H1 (cell line): ENCODE measurements around the gene ACTC1.

Experiments
- CREB1 ChIP-seq: IDR thresholded peaks from 2 replicates; pipeline ENCODE4 v1.6.1; 2012; ENCODE audit warnings: inconsistent platforms
- EP300 ChIP-seq, 2 experiments: IDR thresholded peaks; 1 replicate in 1 of 2; 2 replicates in 1 of 2; pipeline ENCODE4 v1.6.1; 2011 to 2012; ENCODE audit warnings: low read depth in 2 of 2, low read length in 2 of 2, mild to moderate bottlenecking in 2 of 2, borderline replicate concordance in 1 of 2, inconsistent platforms in 1 of 2, moderate library complexity in 1 of 2
- EZH2 ChIP-seq: fragments of 200-600 bp; sonication (generic); IDR thresholded peaks from 2 replicates; pipeline ENCODE4 v1.7.1; 2012; ENCODE audit warnings: low read depth, mild to moderate bottlenecking, moderate library complexity, low read length, inconsistent platforms; ENCODE audit not compliant: severe bottlenecking
- HDAC6 ChIP-seq: IDR thresholded peaks from one replicate; pipeline ENCODE4 v1.7.1; 2012; ENCODE audit warnings: low read depth, mild to moderate bottlenecking, inconsistent platforms, low read length, moderate library complexity
- JUN ChIP-seq: IDR thresholded peaks from 2 replicates; pipeline ENCODE4 v1.6.1; 2011; ENCODE audit warnings: low read depth, mild to moderate bottlenecking, improper control_type of control experiment, low read length
- JUND ChIP-seq: IDR thresholded peaks from 2 replicates; pipeline ENCODE4 v1.6.1; 2011; ENCODE audit warnings: mild to moderate bottlenecking, improper control_type of control experiment, low read length
- MAX ChIP-seq: IDR thresholded peaks from 2 replicates; pipeline ENCODE4 v1.6.1; 2012; ENCODE audit warnings: inconsistent platforms
- POLR2A ChIP-seq, 2 experiments: IDR thresholded peaks; 1 replicate in 1 of 2; 2 replicates in 1 of 2; pipeline ENCODE4 v1.6.1; 2011; ENCODE audit warnings: low read depth in 2 of 2, low read length in 2 of 2, mild to moderate bottlenecking in 2 of 2; ENCODE audit errors: control extremely low read depth in 1 of 2
- POLR2AphosphoS5 ChIP-seq: IDR thresholded peaks from 2 replicates; pipeline ENCODE4 v1.6.1; 2011; ENCODE audit warnings: low read depth, low read length
- RNF2 ChIP-seq: fragments of 200-900, 300-1000 bp; sonication (generic); IDR thresholded peaks from 2 replicates; pipeline ENCODE4 v1.7.1; 2016; ENCODE audit warnings: borderline replicate concordance, low read depth, mild to moderate bottlenecking, antibody characterized with exemption, low read length; ENCODE audit not compliant: poor library complexity, severe bottlenecking; ENCODE audit errors: missing control alignments
- TAF1 ChIP-seq: IDR thresholded peaks from 2 replicates; pipeline ENCODE4 v1.6.1; 2011; ENCODE audit warnings: mild to moderate bottlenecking, low read depth, low read length
- ZNF274 ChIP-seq: IDR thresholded peaks from 2 replicates; pipeline ENCODE4 v1.7.0; 2012; ENCODE audit warnings: low read length, borderline replicate concordance; ENCODE audit errors: extremely low read depth
- TF ChIP-seq, protein P1 (sequence below), 3 experiments: IDR thresholded peaks; 1 replicate in 2 of 3; 2 replicates in 1 of 3; pipeline versions ENCODE4 v1.5.1 to v1.6.1; 2011; ENCODE audit warnings: low read length in 3 of 3, mild to moderate bottlenecking in 3 of 3, inconsistent platforms in 2 of 3, low read depth in 1 of 3, moderate library complexity in 1 of 3; ENCODE audit not compliant: insufficient read depth in 1 of 3; ENCODE audit errors: control extremely low read depth in 1 of 3

DNA sequence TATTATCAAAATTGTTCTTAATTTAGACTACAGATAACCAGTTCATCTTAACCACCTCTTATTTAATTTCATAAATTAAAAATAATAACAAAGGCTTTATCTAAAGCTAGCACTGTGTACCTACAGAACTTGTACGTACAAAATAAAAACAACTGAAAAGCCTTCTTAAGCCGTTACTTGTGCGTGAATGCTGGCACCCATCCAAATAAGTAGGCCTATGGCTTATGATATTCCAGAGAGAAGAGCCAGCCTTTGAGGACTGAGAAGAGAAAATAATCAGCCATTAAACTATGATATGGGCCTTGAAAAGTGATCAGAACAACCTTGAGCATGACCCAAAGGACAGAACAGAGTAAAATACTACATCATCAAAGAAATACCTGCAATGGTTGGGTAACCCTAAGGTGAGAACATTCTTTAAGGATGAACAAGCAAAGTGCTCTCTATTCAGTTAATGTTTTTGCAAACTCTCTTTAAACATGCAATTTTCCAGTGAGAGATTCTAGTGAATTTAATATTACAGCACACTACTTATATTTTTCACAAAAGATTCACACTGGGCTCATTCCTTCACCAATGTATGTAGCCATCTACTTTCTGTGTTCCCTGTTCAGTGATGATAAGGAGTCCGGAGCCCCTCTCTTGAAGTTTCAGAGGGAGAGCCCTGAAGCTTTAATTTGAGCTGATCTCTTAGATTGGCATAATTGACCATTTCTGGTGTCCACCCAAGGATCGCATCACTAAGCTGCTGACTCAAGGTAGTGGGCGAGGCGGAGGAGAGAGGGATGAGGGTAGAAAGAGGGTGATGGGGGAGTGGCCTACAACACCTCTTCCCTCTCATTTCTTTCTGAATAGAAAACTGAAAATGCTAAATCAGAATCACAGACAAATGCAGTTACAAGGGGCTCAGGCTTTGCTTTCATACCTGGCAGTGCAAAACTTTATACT lies 7.7 kb upstream of the ACTC1 start:
- no peak for TF ChIP-seq ZNF274
- no peak for TF ChIP-seq RNF2
- no peak for TF ChIP-seq POLR2AphosphoS5
- TF ChIP-seq, protein P1, sequence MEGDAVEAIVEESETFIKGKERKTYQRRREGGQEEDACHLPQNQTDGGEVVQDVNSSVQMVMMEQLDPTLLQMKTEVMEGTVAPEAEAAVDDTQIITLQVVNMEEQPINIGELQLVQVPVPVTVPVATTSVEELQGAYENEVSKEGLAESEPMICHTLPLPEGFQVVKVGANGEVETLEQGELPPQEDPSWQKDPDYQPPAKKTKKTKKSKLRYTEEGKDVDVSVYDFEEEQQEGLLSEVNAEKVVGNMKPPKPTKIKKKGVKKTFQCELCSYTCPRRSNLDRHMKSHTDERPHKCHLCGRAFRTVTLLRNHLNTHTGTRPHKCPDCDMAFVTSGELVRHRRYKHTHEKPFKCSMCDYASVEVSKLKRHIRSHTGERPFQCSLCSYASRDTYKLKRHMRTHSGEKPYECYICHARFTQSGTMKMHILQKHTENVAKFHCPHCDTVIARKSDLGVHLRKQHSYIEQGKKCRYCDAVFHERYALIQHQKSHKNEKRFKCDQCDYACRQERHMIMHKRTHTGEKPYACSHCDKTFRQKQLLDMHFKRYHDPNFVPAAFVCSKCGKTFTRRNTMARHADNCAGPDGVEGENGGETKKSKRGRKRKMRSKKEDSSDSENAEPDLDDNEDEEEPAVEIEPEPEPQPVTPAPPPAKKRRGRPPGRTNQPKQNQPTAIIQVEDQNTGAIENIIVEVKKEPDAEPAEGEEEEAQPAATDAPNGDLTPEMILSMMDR (IDR thresholded peaks at IDR 0.05; ENCODE audit: control extremely low read depth in 1 of 3, insufficient read depth in 1 of 3, low read depth in 1 of 3, low read length in 3 of 3), result no peak
- no peak for TF ChIP-seq EZH2
- no peak for TF ChIP-seq JUN
- no peak for TF ChIP-seq JUND
- no peak for TF ChIP-seq EP300 (IDR thresholded peaks at IDR 0.05; ENCODE audit: borderline replicate concordance in 1 of 2, low read depth in 2 of 2, low read length in 2 of 2)
- no peak for TF ChIP-seq CREB1
- TF ChIP-seq HDAC6, result no peak
- no peak for TF ChIP-seq POLR2A (IDR thresholded peaks at IDR 0.05; ENCODE audit: control extremely low read depth in 1 of 2, low read depth in 2 of 2, low read length in 2 of 2)
- no peak for TF ChIP-seq TAF1
- TF ChIP-seq MAX, result no peak
